Mesenchymal stem cell (in vitro differentiated cells and primary cell): ENCODE measurements around the gene ARHGAP9. TPM values are rescaled to one million over a fixed set of nuclear protein-coding genes. Genes with fewer than 3 reads are reported as not detected.

Source experiments
- DNase-seq: peaks from one replicate; pipeline ENCODE4 v3.0.0-alpha.2; 2013
- H2AFZ ChIP-seq: one replicate; pipeline ENCODE4 v1.6.1; 2013; ENCODE audit warnings: low read depth, mild to moderate bottlenecking, control low read depth, inconsistent platforms, low read length, moderate library complexity
- H2AK5ac ChIP-seq: 2 replicates; pipeline ENCODE4 v1.6.1; 2013; ENCODE audit warnings: low read length, moderate library complexity, mild to moderate bottlenecking, inconsistent platforms; ENCODE audit not compliant: severe bottlenecking
- H2BK120ac ChIP-seq: one replicate; pipeline ENCODE4 v1.6.1; 2013; ENCODE audit warnings: low read depth, mild to moderate bottlenecking, inconsistent platforms, low read length, moderate library complexity
- H2BK12ac ChIP-seq, 2 experiments: one replicate each; pipeline ENCODE4 v1.6.1; 2013; ENCODE audit warnings: inconsistent platforms in 2 of 2, low read length in 2 of 2, mild to moderate bottlenecking in 2 of 2, moderate library complexity in 2 of 2, control low read depth in 1 of 2
- H2BK15ac ChIP-seq: one replicate; pipeline ENCODE4 v1.6.1; 2013; ENCODE audit warnings: mild to moderate bottlenecking, low read depth, inconsistent platforms; ENCODE audit not compliant: poor library complexity, severe bottlenecking
- H2BK5ac ChIP-seq: 2 replicates; pipeline ENCODE4 v1.6.1; 2013; ENCODE audit warnings: low read depth, mild to moderate bottlenecking, low read length, control low read depth, inconsistent platforms; ENCODE audit not compliant: poor library complexity, severe bottlenecking
- H3K14ac ChIP-seq, 2 experiments: one replicate each; pipeline ENCODE4 v1.6.1; 2013; ENCODE audit warnings: inconsistent platforms in 2 of 2, low read length in 2 of 2, control low read depth in 1 of 2, mild to moderate bottlenecking in 1 of 2, moderate library complexity in 1 of 2
- H3K18ac ChIP-seq, 2 experiments: one replicate each; pipeline ENCODE4 v1.6.1; 2013; ENCODE audit warnings: inconsistent platforms in 2 of 2, low read length in 2 of 2, control low read depth in 1 of 2, low read depth in 1 of 2, mild to moderate bottlenecking in 1 of 2
- H3K23ac ChIP-seq, 2 experiments: one replicate each; pipeline ENCODE4 v1.6.1; 2013; ENCODE audit warnings: inconsistent platforms in 2 of 2, low read length in 2 of 2, mild to moderate bottlenecking in 2 of 2, moderate library complexity in 2 of 2, control low read depth in 1 of 2
- H3K27ac ChIP-seq: 2 replicates; pipeline ENCODE4 v1.5.1; 2013; ENCODE audit warnings: mild to moderate bottlenecking, moderate library complexity, low read length, control low read depth, inconsistent platforms; ENCODE audit not compliant: poor library complexity, severe bottlenecking
- H3K27me3 ChIP-seq, 2 experiments: 2 replicates each; pipeline versions ENCODE4 v1.6.1 to v1.7.0; 2013; ENCODE audit warnings: low read length in 2 of 2, mild to moderate bottlenecking in 2 of 2, moderate library complexity in 2 of 2, control low read depth in 1 of 2, inconsistent platforms in 1 of 2; ENCODE audit not compliant: control insufficient read depth in 1 of 2, insufficient read depth in 1 of 2
- H3K36me3 ChIP-seq, 2 experiments: 2 replicates each; pipeline versions ENCODE4 v1.6.1 to v1.7.0; 2013; ENCODE audit warnings: low read length in 2 of 2, control low read depth in 1 of 2, inconsistent platforms in 1 of 2, low read depth in 1 of 2, mild to moderate bottlenecking in 1 of 2; ENCODE audit not compliant: insufficient read depth in 2 of 2, control insufficient read depth in 1 of 2
- H3K4ac ChIP-seq, 2 experiments: one replicate each; pipeline ENCODE4 v1.6.1; 2013; ENCODE audit warnings: inconsistent platforms in 2 of 2, low read length in 2 of 2, mild to moderate bottlenecking in 2 of 2, moderate library complexity in 2 of 2, control low read depth in 1 of 2, low read depth in 1 of 2
- H3K4me1 ChIP-seq: 2 replicates; pipeline ENCODE4 v1.6.1; 2013; ENCODE audit warnings: low read depth, low read length, control low read depth; ENCODE audit not compliant: control insufficient read depth, insufficient read depth
- H3K4me2 ChIP-seq: 2 replicates; pipeline ENCODE4 v1.6.1; 2013; ENCODE audit warnings: low read length, mild to moderate bottlenecking, inconsistent platforms; ENCODE audit not compliant: poor library complexity, severe bottlenecking
- H3K4me3 ChIP-seq, 2 experiments: 2 replicates each; pipeline versions ENCODE4 v1.5.1 to v1.7.0; 2013; ENCODE audit warnings: low read length in 2 of 2, mild to moderate bottlenecking in 2 of 2, control low read depth in 1 of 2, low read depth in 1 of 2; ENCODE audit not compliant: insufficient read depth in 1 of 2
- H3K79me1 ChIP-seq: replicated peaks from 2 replicates; pipeline ENCODE4 v1.6.1; 2013; ENCODE audit warnings: mild to moderate bottlenecking, control low read depth, low read length, inconsistent platforms; ENCODE audit not compliant: poor library complexity, severe bottlenecking
- H3K9ac ChIP-seq: 2 replicates; pipeline ENCODE4 v1.7.0; 2013; ENCODE audit warnings: mild to moderate bottlenecking, low read length, moderate library complexity
- H3K9me3 ChIP-seq: 2 replicates; pipeline ENCODE4 v1.7.0; 2013; ENCODE audit warnings: mild to moderate bottlenecking, low read length; ENCODE audit not compliant: control insufficient read depth
- H4K8ac ChIP-seq: one replicate; pipeline ENCODE4 v1.6.1; 2013; ENCODE audit warnings: inconsistent platforms, mild to moderate bottlenecking, low read length, moderate library complexity
- H4K91ac ChIP-seq: one replicate; pipeline ENCODE4 v1.6.1; 2013; ENCODE audit warnings: mild to moderate bottlenecking, low read length, inconsistent platforms
- WGBS: methylation state at CpG from one replicate; pipeline ENCODE4 v1.1.7; 2013; ENCODE audit warnings: mixed read lengths; 5-methylcytosine and 5-hydroxymethylcytosine counted together
- polyA plus RNA-seq, 2 experiments: library from polyadenylated mRNA; stranded (reverse); fragments of 200-250 nt; gene quantifications; one replicate each; pipeline ENCODE4 v1.2.3, GENCODE V29; 2013

The ARHGAP9 gene
- polyA plus RNA-seq (2013, experiment 1 of 2) = 0.07 TPM
- 0.12 TPM for polyA plus RNA-seq (2013, experiment 2 of 2)

- H3K27me3 ChIP-seq = peaks cover 34 to 72% of the 10 kb centered on the region in 2 experiments
- H2BK12ac ChIP-seq = no peak within 1 kb of the TSS
- no peak within 1 kb of the TSS for H2BK120ac ChIP-seq
- H3K14ac ChIP-seq = no peak within 1 kb of the TSS
- no peaks in the 10 kb centered on the region for H3K79me1 ChIP-seq
- no peak within 1 kb of the TSS for H2AK5ac ChIP-seq
- no peak within 1 kb of the TSS for H4K91ac ChIP-seq
- H3K18ac ChIP-seq = no peak within 1 kb of the TSS
- H2AFZ ChIP-seq = no peak within 1 kb of the TSS
- H3K9ac ChIP-seq = no peak within 1 kb of the TSS
- no peak within 1 kb of the TSS for H3K4me3 ChIP-seq
- no peaks in the 10 kb centered on the region for H3K36me3 ChIP-seq
- no peak within 1 kb of the TSS for H3K27ac ChIP-seq
- no peak within 1 kb of the TSS for H2BK5ac ChIP-seq
- 91% methylated on average over 6 of the region's 6 CpGs for WGBS
- no peak within 1 kb of the TSS for H3K23ac ChIP-seq
- no peaks in the 10 kb centered on the region for H3K9me3 ChIP-seq
- H4K8ac ChIP-seq = no peak within 1 kb of the TSS
- no peak within 1 kb of the TSS for H2BK15ac ChIP-seq
- DNase-seq = no peak
- H3K4ac ChIP-seq = no peak within 1 kb of the TSS
- no peak within 1 kb of the TSS for H3K4me2 ChIP-seq
- peaks cover 17% of the 10 kb centered on the region for H3K4me1 ChIP-seq
Measured at GRCh38 chr12:57479376-57480115, at the start of gene ARHGAP9. ARHGAP9 (minus strand) TSS chr12:57479866; CDS start chr12:57479406, 460 bp downstream.

- H3K79me1 ChIP-seq = peaks cover 37% of the 10 kb centered on the region
- DNase-seq = no peak
- H4K8ac ChIP-seq = no peak overlapping the region
- H2BK15ac ChIP-seq = no peak overlapping the region
- 97% methylated on average over 5 of the region's 10 CpGs for WGBS
- no peak overlapping the region for H4K91ac ChIP-seq
- peaks cover 24% of the 10 kb centered on the region for H3K4me1 ChIP-seq
- H3K9ac ChIP-seq = no peak overlapping the region
- no peak overlapping the region for H2AFZ ChIP-seq
- no peak overlapping the region for H2BK5ac ChIP-seq
- no peak overlapping the region for H3K23ac ChIP-seq
- no peak overlapping the region for H3K18ac ChIP-seq
- H3K27ac ChIP-seq = no peak overlapping the region
- H2BK120ac ChIP-seq = no peak overlapping the region
- no peak overlapping the region for H2AK5ac ChIP-seq
- H3K14ac ChIP-seq = no peak overlapping the region
- no peaks in the 10 kb centered on the region for H3K9me3 ChIP-seq
- no peak overlapping the region for H2BK12ac ChIP-seq
- no peak overlapping the region for H3K4ac ChIP-seq
- H3K36me3 ChIP-seq = peaks cover 89 to 91% of the 10 kb centered on the region in 2 experiments
- H3K4me3 ChIP-seq = no peak overlapping the region
- no peaks in the 10 kb centered on the region for H3K27me3 ChIP-seq
- H3K4me2 ChIP-seq = no peak overlapping the region
Measured at GRCh38 chr12:57528831-57529555, 49.3 kb upstream of the ARHGAP9 start.

- no peak overlapping the region for H2BK12ac ChIP-seq
- no peak overlapping the region for H3K14ac ChIP-seq
- no peak overlapping the region for H2BK5ac ChIP-seq
- H3K9ac ChIP-seq = no peak overlapping the region
- no peak overlapping the region for H3K23ac ChIP-seq
- no peak overlapping the region for H2AK5ac ChIP-seq
- H3K27ac ChIP-seq = no peak overlapping the region
- no peak for DNase-seq
- H4K91ac ChIP-seq = no peak overlapping the region
- H3K4me2 ChIP-seq = no peak overlapping the region
- peaks cover 84 to 85% of the 10 kb centered on the region in 2 experiments for H3K36me3 ChIP-seq
- H2BK120ac ChIP-seq = no peak overlapping the region
- no peak overlapping the region for H4K8ac ChIP-seq
- no peaks in the 10 kb centered on the region for H3K27me3 ChIP-seq
- peaks cover 34% of the 10 kb centered on the region for H3K79me1 ChIP-seq
- H3K18ac ChIP-seq = no peak overlapping the region
- H3K4me3 ChIP-seq = no peak overlapping the region
- H3K4ac ChIP-seq = no peak overlapping the region
- H2AFZ ChIP-seq = no peak overlapping the region
- no peaks in the 10 kb centered on the region for H3K9me3 ChIP-seq
- H2BK15ac ChIP-seq = no peak overlapping the region
- WGBS = 95% methylated on average over 10 of the region's 12 CpGs
- H3K4me1 ChIP-seq = peaks cover 26% of the 10 kb centered on the region
Measured at GRCh38 chr12:57528176-57528575, 48.5 kb upstream of the ARHGAP9 start.

GRCh38 chr12:57527184-57527583, 47.5 kb upstream of the ARHGAP9 start:
- H3K27me3 ChIP-seq = no peaks in the 10 kb centered on the region
- H4K8ac ChIP-seq = no peak overlapping the region
- peaks cover 74 to 75% of the 10 kb centered on the region in 2 experiments for H3K36me3 ChIP-seq
- no peak overlapping the region for H3K4me2 ChIP-seq
- H3K4ac ChIP-seq = no peak overlapping the region
- H3K27ac ChIP-seq = no peak overlapping the region
- peaks cover 28% of the 10 kb centered on the region for H3K4me1 ChIP-seq
- H2BK12ac ChIP-seq = no peak overlapping the region
- no peak overlapping the region for H2BK120ac ChIP-seq
- H2AFZ ChIP-seq = no peak overlapping the region
- no peak overlapping the region for H3K4me3 ChIP-seq
- no peak overlapping the region for H2AK5ac ChIP-seq
- peaks cover 34% of the 10 kb centered on the region for H3K79me1 ChIP-seq
- H3K23ac ChIP-seq = no peak overlapping the region
- H2BK15ac ChIP-seq = no peak overlapping the region
- no peak overlapping the region for H2BK5ac ChIP-seq
- H3K9ac ChIP-seq = peak overlapping the region; percentile 14
- no peak for DNase-seq
- no peak overlapping the region for H4K91ac ChIP-seq
- no peak overlapping the region for H3K18ac ChIP-seq
- no peaks in the 10 kb centered on the region for H3K9me3 ChIP-seq
- H3K14ac ChIP-seq = no peak overlapping the region
- WGBS = 95% methylated on average over 4 of the region's 5 CpGs
